ENCODE data around the gene FAM78A. TPM values are rescaled to one million over a fixed set of nuclear protein-coding genes. Genes with fewer than 3 reads are reported as not detected.

Gene FAM78A
- total and polyA plus RNA-seq, 2 of the 8 experiments (the other 6 are each of a cell fraction or from before 2014, with no cell fraction given), result 3.1 TPM

DNA sequence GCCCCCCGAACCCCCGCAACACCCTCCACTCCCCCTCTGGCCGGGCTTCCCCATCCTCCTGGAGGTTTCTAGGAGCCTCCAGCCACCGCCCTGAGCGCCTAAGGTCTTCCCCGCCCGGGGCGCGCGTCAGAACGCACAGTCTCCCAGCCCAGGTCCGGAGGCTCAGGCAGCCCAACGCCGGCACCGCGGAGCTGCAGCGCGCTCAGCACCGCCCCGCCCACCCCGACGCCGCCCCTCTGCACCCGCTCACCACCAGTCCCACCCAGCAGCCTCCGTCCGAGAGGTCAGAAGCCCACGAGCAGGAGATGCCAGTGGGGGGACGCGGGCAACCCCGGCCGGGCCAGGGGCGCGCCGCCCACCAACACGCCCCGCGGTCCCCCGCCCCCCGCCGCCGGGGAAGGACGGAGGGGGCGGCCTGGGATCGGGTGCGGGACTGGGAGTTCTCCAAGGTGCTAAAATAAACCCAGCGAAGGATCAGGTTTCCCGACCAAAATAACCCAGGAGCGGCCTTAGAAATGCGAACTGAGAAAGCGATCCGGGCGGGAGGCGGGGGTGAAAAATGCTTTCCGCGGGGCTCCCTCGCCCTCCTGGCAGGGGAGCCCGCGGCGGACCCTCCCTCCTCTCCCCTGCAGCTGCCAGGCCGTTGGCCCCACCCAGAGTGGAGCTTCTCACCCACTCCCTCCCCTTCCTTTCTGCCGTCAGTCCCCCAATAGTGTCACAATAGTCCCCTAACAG is 6.5 kb upstream of the FAM78A start:
- no peaks in the 10 kb centered on the region for H3K79me2 ChIP-seq (ENCODE audit: control insufficient read depth in 1 of 2, insufficient read depth in 2 of 2, low read length in 2 of 2)
- no peaks in the 10 kb centered on the region for H3K36me3 ChIP-seq (ENCODE audit: control insufficient read depth in 2 of 4, insufficient read depth in 4 of 4, low read length in 3 of 4)
- no peak overlapping the region for H2BK120ac ChIP-seq (replicated peaks; ENCODE audit: low read depth, low read length)
- H3K9ac ChIP-seq (replicated peaks in 1 of 4; ENCODE audit: extremely low read depth in 1 of 4, low read depth in 3 of 4, low read length in 3 of 4), result no peak overlapping the region
- H2BK20ac ChIP-seq (ENCODE audit: low read length), result no peak overlapping the region
- no peak overlapping the region for H3K18ac ChIP-seq (ENCODE audit: extremely low read depth, low read length)
- H3K23me2 ChIP-seq (ENCODE audit: low read depth, low read length), result peaks cover 6% of the 10 kb centered on the region
- H3K79me1 ChIP-seq (ENCODE audit: low read depth, low read length), result no peaks in the 10 kb centered on the region
- peaks cover 0 to 16% (median 11%) of the 10 kb centered on the region in 4 experiments; a peak in 6 of 7 replicates for H3K27me3 ChIP-seq (replicated peaks in 1 of 4; ENCODE audit: control insufficient read depth in 3 of 4, extremely low read depth in 1 of 4, insufficient read depth in 3 of 4, low read length in 3 of 4)
- 7% methylated on average over 11 of the region's 61 CpGs; no CpG with 5 or more reads in 1 of the 2 experiments for WGBS, 2 experiments (ENCODE audit: extremely low coverage in 1 of 2, insufficient coverage in 1 of 2, insufficient read length in 1 of 2, insufficient replicate concordance in 2 of 2, low coverage in 1 of 2, low lambda C conversion rate in 2 of 2, missing lambda C conversion rate in 1 of 2)
- H3K4me1 ChIP-seq (replicated peaks in 1 of 4; ENCODE audit: control insufficient read depth in 3 of 4, insufficient read depth in 4 of 4, low read length in 3 of 4), result peaks cover 0 to 18% (median 6%) of the 10 kb centered on the region in 4 experiments; a peak in 5 of 7 replicates
- H4K8ac ChIP-seq (ENCODE audit: extremely low read depth, insufficient read depth, low read length), result no peak overlapping the region
- no peak overlapping the region for H3K27ac ChIP-seq (ENCODE audit: low read depth, low read length)
- H4K20me1 ChIP-seq (replicated peaks in 1 of 2; ENCODE audit: control insufficient read depth in 1 of 2, insufficient read depth in 2 of 2, low read length in 2 of 2), result peaks cover 0 to 3% of the 10 kb centered on the region in 2 experiments
- ChIA-PET POLR2A (ENCODE audit: partially characterized antibody) (interaction anchor here (1.6 to 1.7 kb wide), 2 partner anchors 18 to 48 kb away, joined by 3 to 5 read pairs; no protein-coding TSS in a partner anchor), CTCF (ENCODE audit: partially characterized antibody) (interaction anchor here (0.6 to 2.7 kb wide), 2 partner anchors 54 to 474 kb away, joined by 3 to 10 read pairs; no protein-coding TSS in a partner anchor)
- H4K5ac ChIP-seq (ENCODE audit: insufficient read length, low read depth, low read length), result no peak overlapping the region
- no peak overlapping the region for H3K4ac ChIP-seq (replicated peaks; ENCODE audit: insufficient read length, low read depth, low read length)
- no peak overlapping the region for H3K23ac ChIP-seq (ENCODE audit: insufficient read length)
- no peak for TF ChIP-seq HDAC6 (IDR thresholded peaks at IDR 0.05; ENCODE audit: low read depth, low read length)
- TF ChIP-seq RBBP5 (IDR thresholded peaks at IDR 0.05; ENCODE audit: borderline replicate concordance, low read depth, low read length), result no peak
- no peak for TF ChIP-seq NRF1 (IDR thresholded peaks at IDR 0.05; ENCODE audit: low read depth, low read length)
- TF ChIP-seq, protein P1, sequence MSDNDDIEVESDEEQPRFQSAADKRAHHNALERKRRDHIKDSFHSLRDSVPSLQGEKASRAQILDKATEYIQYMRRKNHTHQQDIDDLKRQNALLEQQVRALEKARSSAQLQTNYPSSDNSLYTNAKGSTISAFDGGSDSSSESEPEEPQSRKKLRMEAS (IDR thresholded peaks at IDR 0.05), result no peak
- 0 out of 2 replicates have a peak, but pooled peaks have one; percentile 8 for TF ChIP-seq CREB1 (IDR thresholded peaks at IDR 0.05)
- TF ChIP-seq FOSL1 (IDR thresholded peaks at IDR 0.05; ENCODE audit: insufficient read depth, low read depth, low read length), result no peak
- peak; percentile 58 for TF ChIP-seq ASH2L (IDR thresholded peaks at IDR 0.05; ENCODE audit: low read length)
- TF ChIP-seq CHD1 (IDR thresholded peaks at IDR 0.05; ENCODE audit: low read depth, low read length), result no peak
- TF ChIP-seq SIN3A (conservative IDR thresholded peaks at IDR 0.05 in 1 of 2, IDR thresholded peaks at IDR 0.05 in 1 of 2; ENCODE audit: low read depth in 1 of 2, low read length in 2 of 2), result peak; percentile 45 to 62; a peak in 1 of 4 replicates
- TF ChIP-seq KDM5A (IDR thresholded peaks at IDR 0.05; ENCODE audit: low read length), result no peak
- TF ChIP-seq CBX5 (IDR thresholded peaks at IDR 0.05; ENCODE audit: low read depth, low read length), result no peak
- TF ChIP-seq EGR1 (IDR thresholded peaks at IDR 0.05; ENCODE audit: borderline replicate concordance, low read depth, low read length), result no peak
- no peak overlapping the region for H4K91ac ChIP-seq (replicated peaks; ENCODE audit: insufficient read length, low read length)
- no peaks in the 10 kb centered on the region for H3K9me3 ChIP-seq (ENCODE audit: insufficient read depth in 2 of 2, low read depth in 1 of 2, low read length in 1 of 2)
- no peak overlapping the region for H3K14ac ChIP-seq (ENCODE audit: insufficient read length)
- peak overlapping the region; percentile 43 to 62 for H3K4me2 ChIP-seq (ENCODE audit: insufficient read depth in 1 of 2, low read depth in 2 of 2, low read length in 2 of 2)
- H2BK15ac ChIP-seq (ENCODE audit: low read length), result no peak overlapping the region
- H2AK5ac ChIP-seq (ENCODE audit: low read depth, low read length), result no peak overlapping the region
- FAIRE-seq (no peak), DNase-seq (ENCODE audit: low read depth in 1 of 2, low spot score in 2 of 2) (peak in 1 of 2 experiments; percentile 79)
- no peak overlapping the region for H2AFZ ChIP-seq (ENCODE audit: low read length)
- peak overlapping the region; percentile 33 to 75 (median 36) for H3K4me3 ChIP-seq (ENCODE audit: extremely low read depth in 1 of 4, insufficient read depth in 2 of 4, low read depth in 3 of 4, low read length in 4 of 4)
- no peak overlapping the region for H2BK5ac ChIP-seq (ENCODE audit: low read depth, low read length)
- no peak overlapping the region for H3K56ac ChIP-seq (replicated peaks; ENCODE audit: insufficient read length, low read depth, low read length)
- 0 out of 2 replicates have a peak overlapping the region, but pooled peaks have one; percentile 86 for H2BK12ac ChIP-seq (ENCODE audit: low read depth, low read length)

Data from H1 (cell line).